Left ventricle myocardium inferior (tissue), 1 donor: ENCODE data around the gene IDE. TPM values are rescaled to one million over a fixed set of nuclear protein-coding genes. Genes with fewer than 3 reads are reported as not detected.
"Not testable (repeated sequence)": the region's sequence is repeated elsewhere in the genome, so short reads cannot be mapped to it uniquely, and the experiment has no call there.

ENCODE experiments used
- DNase-seq: peaks from one replicate; pipeline ENCODE4 v3.0.0-alpha.2; 2020
- H3K27ac ChIP-seq: fragments of 200-600 bp; replicated peaks from 2 replicates; pipeline ENCODE4 v1.8.0; 2021
- H3K27me3 ChIP-seq: fragments of 200-600 bp; 2 replicates; pipeline ENCODE4 v1.8.0; 2021; ENCODE audit warnings: low read depth
- H3K36me3 ChIP-seq: fragments of 200-600 bp; 2 replicates; pipeline ENCODE4 v1.8.0; 2021
- H3K4me1 ChIP-seq: fragments of 200-600 bp; 2 replicates; pipeline ENCODE4 v1.8.0; 2021
- H3K4me3 ChIP-seq: fragments of 200-600 bp; 2 replicates; pipeline ENCODE4 v1.8.0; 2021; ENCODE audit warnings: mild to moderate bottlenecking, moderate library complexity
- H3K9me3 ChIP-seq: fragments of 200-600 bp; replicated peaks from 2 replicates; pipeline ENCODE4 v1.8.0; 2021
- intact Hi-C: fragments of 100-400 bp; cut with micrococcal nuclease; formaldehyde crosslinking; loops from one replicate; pipeline ENCODE4 v1.11.0; 2022
- total RNA-seq: library from RNA; stranded (reverse); fragmentation: NEBNext Ultra II Directional; extraction: Animal tissue kit (Norgen Biotek cat#: 25700); gene quantifications from one replicate; pipeline ENCODE4 v1.2.1, GENCODE V29; 2021
- TF ChIP-seq, protein P1 (sequence below): fragments of 200-600 bp; IDR thresholded peaks from 2 replicates; pipeline ENCODE4 v1.8.0; 2021; ENCODE audit warnings: antibody characterized with exemption, mild to moderate bottlenecking, borderline replicate concordance
- donor health status: DM: no; HTN: yes; CAD: no; lungs with severe emphysema.

IDE gene
- total RNA-seq, 1 donor from 2014 or later = 42.1 TPM

DNA sequence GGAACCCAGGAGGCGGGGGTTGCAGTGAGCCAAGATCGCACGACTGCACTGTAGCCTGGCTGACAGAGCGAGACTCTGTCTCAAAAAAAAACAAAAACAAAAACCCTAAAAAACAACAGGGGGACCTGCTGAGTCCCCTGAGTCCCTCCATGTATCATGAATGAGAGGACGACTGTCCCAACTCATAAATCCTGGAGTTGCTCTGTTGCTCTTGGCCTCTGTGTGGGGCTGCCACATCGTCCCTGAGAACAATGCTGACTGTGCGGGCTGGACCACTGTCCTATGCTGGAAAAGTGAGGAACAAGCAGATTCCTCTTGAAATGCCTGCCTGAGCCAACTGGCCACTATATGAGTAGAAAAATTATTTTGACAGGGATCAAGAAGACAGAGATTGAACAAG lies 122.5 kb downstream of the IDE start:
- TF ChIP-seq, protein P1, sequence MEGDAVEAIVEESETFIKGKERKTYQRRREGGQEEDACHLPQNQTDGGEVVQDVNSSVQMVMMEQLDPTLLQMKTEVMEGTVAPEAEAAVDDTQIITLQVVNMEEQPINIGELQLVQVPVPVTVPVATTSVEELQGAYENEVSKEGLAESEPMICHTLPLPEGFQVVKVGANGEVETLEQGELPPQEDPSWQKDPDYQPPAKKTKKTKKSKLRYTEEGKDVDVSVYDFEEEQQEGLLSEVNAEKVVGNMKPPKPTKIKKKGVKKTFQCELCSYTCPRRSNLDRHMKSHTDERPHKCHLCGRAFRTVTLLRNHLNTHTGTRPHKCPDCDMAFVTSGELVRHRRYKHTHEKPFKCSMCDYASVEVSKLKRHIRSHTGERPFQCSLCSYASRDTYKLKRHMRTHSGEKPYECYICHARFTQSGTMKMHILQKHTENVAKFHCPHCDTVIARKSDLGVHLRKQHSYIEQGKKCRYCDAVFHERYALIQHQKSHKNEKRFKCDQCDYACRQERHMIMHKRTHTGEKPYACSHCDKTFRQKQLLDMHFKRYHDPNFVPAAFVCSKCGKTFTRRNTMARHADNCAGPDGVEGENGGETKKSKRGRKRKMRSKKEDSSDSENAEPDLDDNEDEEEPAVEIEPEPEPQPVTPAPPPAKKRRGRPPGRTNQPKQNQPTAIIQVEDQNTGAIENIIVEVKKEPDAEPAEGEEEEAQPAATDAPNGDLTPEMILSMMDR = no peak

DNA sequence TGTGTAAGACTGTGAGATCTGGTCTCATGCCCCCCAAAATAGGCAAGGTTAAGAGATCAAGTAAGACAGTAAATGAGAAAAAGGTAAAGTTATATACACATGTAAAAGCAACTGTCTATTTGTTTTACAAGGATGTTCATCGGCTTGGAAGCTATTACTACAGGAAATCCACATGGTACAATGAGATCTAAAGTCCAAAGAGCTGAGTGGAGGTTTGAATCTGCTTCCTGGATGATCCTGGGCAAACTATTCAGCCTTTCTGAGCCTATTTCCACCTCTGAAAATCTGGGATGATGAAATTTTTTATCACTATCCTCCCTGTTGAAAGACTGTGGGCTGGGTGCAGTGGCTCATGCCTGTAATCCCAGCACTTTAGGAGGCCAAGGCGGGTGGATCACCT lies 123.0 kb downstream of the IDE start:
- H3K4me1 ChIP-seq = no peaks in the 10 kb centered on the region
- H3K27me3 ChIP-seq = no peaks in the 10 kb centered on the region
- no peak overlapping the region for H3K27ac ChIP-seq
- intact Hi-C loops = no loop called here
- no peaks in the 10 kb centered on the region for H3K9me3 ChIP-seq
- H3K36me3 ChIP-seq = peaks cover 46% of the 10 kb centered on the region
- DNase-seq = no peak
- TF ChIP-seq, protein P1 = no peak
- no peak overlapping the region for H3K4me3 ChIP-seq

More for the DNA sequence above, 122.5 kb downstream of the IDE start:
- H3K9me3 ChIP-seq = no peaks in the 10 kb centered on the region
- no peak overlapping the region for H3K27ac ChIP-seq
- H3K36me3 ChIP-seq = peaks cover 51% of the 10 kb centered on the region
- no peak for DNase-seq
- H3K27me3 ChIP-seq = no peaks in the 10 kb centered on the region
- no peak overlapping the region for H3K4me3 ChIP-seq
- no peaks in the 10 kb centered on the region for H3K4me1 ChIP-seq
- intact Hi-C loops = no loop called here

DNA sequence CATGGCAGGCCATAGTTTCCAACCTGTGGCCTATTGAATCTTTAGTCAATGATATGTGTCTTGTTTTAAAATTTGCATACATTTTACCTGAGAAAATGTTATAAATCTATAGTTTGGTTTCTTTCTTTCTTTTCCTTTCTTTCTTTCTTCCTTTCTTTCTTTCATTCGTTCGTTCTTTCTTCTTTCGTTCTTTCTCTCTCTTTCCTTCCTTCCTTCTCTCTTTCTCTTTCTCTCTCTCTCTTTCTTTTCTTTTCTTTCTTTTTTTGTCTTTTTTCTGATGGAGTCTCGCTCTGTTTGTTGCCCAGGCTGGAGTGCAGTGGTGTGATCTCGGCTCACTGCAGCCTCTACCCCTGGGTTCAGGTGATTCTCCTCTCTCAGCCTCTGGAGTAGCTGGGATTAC lies 133.3 kb downstream of the IDE start:
- H3K4me1 ChIP-seq = no peaks in the 10 kb centered on the region
- DNase-seq = no peak
- no peak overlapping the region for H3K27ac ChIP-seq
- H3K4me3 ChIP-seq = no peak overlapping the region
- intact Hi-C loops = no loop called here
- TF ChIP-seq, protein P1 = no peak
- no peaks in the 10 kb centered on the region for H3K27me3 ChIP-seq
- no peaks in the 10 kb centered on the region for H3K9me3 ChIP-seq
- no peaks in the 10 kb centered on the region for H3K36me3 ChIP-seq

DNA sequence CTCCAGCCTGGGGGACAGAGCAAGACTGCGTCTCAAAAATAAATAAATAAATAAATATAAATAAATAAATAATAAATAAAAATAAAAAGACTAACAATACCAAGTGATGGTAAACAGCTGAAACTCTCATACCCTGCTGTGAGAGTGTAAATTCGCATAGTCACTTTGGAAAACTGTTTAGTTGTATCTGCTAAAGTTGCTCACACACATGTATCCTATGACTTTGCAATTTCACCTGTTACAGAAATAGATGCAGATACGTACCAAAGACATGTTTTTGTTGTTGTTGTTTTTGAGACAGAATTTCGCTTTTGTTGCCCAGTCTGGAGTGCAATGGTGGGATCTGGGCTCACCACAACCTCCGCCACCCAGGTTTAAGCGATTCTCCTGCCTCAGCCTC lies 135.7 kb downstream of the IDE start:
- Histone ChIP-seq H3K27ac (no peak overlapping the region), H3K4me1 (peaks cover 4% of the 10 kb centered on the region), H3K27me3 (no peaks in the 10 kb centered on the region), H3K9me3 (no peaks in the 10 kb centered on the region), H3K4me3 (no peak overlapping the region), H3K36me3 (no peaks in the 10 kb centered on the region)
- intact Hi-C loops = no loop called here
- DNase-seq = no peak
- TF ChIP-seq, protein P1 = no peak

DNA sequence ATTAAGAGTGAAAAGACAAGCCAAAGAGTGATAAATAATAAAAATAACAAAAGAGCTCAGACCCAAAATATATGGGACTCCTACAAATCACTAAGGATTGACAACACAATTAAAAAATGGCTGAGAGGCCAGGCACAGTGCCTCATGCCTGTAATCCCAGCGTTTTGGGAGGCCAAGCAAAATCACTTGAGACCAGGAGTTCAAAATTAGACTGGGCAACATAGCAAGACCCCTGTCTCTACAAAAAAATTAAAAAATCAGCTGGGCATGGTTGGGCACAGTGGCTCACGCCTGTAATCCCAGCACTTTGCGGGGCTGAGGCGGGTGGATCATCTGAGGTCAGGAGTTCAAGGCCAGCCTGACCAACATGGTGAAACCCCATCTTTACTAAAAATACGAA lies 137.3 kb downstream of the IDE start:
- peaks cover 20% of the 10 kb centered on the region for H3K4me1 ChIP-seq

DNA sequence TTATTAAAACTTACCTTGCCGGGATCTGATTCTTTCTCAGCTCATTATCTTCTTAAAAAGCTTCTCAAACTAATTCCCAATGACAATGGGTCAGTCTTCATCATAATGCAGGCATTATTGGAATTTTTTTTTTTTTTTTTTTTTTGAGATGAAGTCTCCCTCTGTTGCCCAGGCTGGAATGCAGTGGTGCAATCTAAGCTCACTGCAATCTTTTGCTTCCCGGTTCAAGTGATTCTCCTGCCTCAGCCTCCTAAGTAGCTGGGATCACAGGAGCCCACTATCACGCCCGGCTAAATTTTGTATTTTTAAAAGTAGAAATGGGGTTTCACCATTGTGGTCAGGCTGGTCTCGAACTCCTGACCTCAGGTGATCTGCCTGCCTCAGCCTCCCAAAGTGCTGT lies 137.8 kb downstream of the IDE start:
- H3K9me3 ChIP-seq, intact Hi-C loops, DNase-seq, H3K36me3 ChIP-seq, H3K27me3 ChIP-seq, H3K27ac ChIP-seq, H3K4me3 ChIP-seq: not testable (repeated sequence)
- peaks cover 25% of the 10 kb centered on the region for H3K4me1 ChIP-seq

More for the DNA sequence above, 137.3 kb downstream of the IDE start:
- DNase-seq = no peak
- Histone ChIP-seq H3K36me3 (no peaks in the 10 kb centered on the region), H3K9me3 (no peaks in the 10 kb centered on the region), H3K27me3 (no peaks in the 10 kb centered on the region), H3K27ac (no peak overlapping the region), H3K4me3 (no peak overlapping the region)
- TF ChIP-seq, protein P1 = no peak
- intact Hi-C loops = no loop called here
